BJ (cell line): ENCODE data around the gene QSER1. TPM values are rescaled to one million over a fixed set of nuclear protein-coding genes. Genes with fewer than 3 reads are reported as not detected.

Experiments
- CTCF ChIA-PET: fragments of 350-600 bp; formaldehyde crosslinking; extraction: SDS; loops from one replicate; lab custom pipeline; 2021; ENCODE audit warnings: antibody characterized with exemption, inconsistent platforms; lab: Yijun Ruan, JAX
- POLR2A ChIA-PET: fragments of 300-600 bp; sonication (Branson Sonifier 250); formaldehyde crosslinking; extraction: SDS; loops from one replicate; lab custom pipeline; 2021; ENCODE audit warnings: antibody characterized with exemption; lab: Charles Lee
- DNase-seq: peaks from one replicate; pipeline ENCODE4 v3.0.0-alpha.2; 2011; ENCODE audit warnings: low read depth
- H3K27me3 ChIP-seq: 2 replicates; pipeline ENCODE4 v1.6.0; 2011; ENCODE audit warnings: low read length; ENCODE audit not compliant: control insufficient read depth, insufficient read depth
- H3K36me3 ChIP-seq: 2 replicates; pipeline ENCODE4 v1.5.1; 2011; ENCODE audit warnings: low read length; ENCODE audit not compliant: control insufficient read depth, insufficient read depth
- H3K4me3 ChIP-seq: 2 replicates; pipeline ENCODE4 v1.5.1; 2011; ENCODE audit warnings: low read depth, mild to moderate bottlenecking, control low read depth, low read length
- CTCF ChIP-seq: IDR thresholded peaks from 2 replicates; pipeline ENCODE4 v1.5.1; 2011; ENCODE audit warnings: low read depth, mild to moderate bottlenecking, control low read depth, inconsistent platforms, low read length, moderate library complexity; ENCODE audit not compliant: insufficient read depth
- polyA minus RNA-seq: library from RNA; depleted of rRNA, polyadenylated mRNA; stranded (reverse); fragments of >200 nt; gene quantifications from 2 replicates; pipeline ENCODE4 v1.2.3, GENCODE V29; 2011; rRNA and poly(A)+ RNA removed
- polyA plus RNA-seq: library from polyadenylated mRNA; depleted of rRNA; stranded (reverse); fragments of >200 nt; gene quantifications from 2 replicates; pipeline ENCODE4 v1.2.3, GENCODE V29; 2011; rRNA removed

QSER1 gene
- 3.9 and 8.2 TPM in 2 replicates for polyA plus RNA-seq
- polyA minus RNA-seq: 12.3 and 13.4 TPM in 2 replicates

- peak within 1 kb of the TSS; percentile 72 for H3K4me3 ChIP-seq
- no peaks in the 10 kb centered on the region for H3K27me3 ChIP-seq
- DNase-seq: no peak
- POLR2A ChIA-PET: no interaction called here
- CTCF ChIA-PET: interaction anchor here (1.0 to 2.2 kb wide), 3 partner anchors 10 to 216 kb away, joined by 3 to 7 read pairs (median 5); no protein-coding TSS in a partner anchor
- H3K36me3 ChIP-seq: no peaks in the 10 kb centered on the region
- no peak for TF ChIP-seq CTCF
Observed at GRCh38 chr11:32892355-32893092, at the start of gene QSER1. Gene QSER1, plus strand, starts transcription at chr11:32892811. Its CDS starts 315 bp downstream, at chr11:32893126.

DNA sequence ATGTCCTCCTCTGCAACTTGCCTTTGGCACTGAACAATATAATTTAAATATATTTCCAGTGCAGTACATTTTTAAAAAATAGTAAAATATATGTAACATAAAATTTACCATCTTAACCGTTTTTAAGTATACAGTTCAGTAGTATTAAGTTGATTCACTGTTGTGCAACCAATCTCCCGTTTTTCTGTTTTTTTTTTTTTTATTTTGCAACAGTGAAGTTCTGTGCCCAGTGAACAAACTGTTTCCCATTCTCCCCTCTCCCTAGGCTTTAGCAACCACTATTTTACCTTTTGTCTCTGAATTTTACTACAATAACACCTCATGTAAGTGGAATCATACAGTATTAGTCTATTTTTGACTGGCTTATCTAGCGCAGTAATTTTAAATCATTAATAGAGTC is 49.1 kb upstream of the QSER1 start:
- ChIA-PET POLR2A (no interaction called here), CTCF (interaction anchor here (1.5 kb wide), 1 partner anchor 17 kb away, joined by 4 read pairs; no protein-coding TSS in a partner anchor)
- H3K27me3 ChIP-seq: no peaks in the 10 kb centered on the region
- TF ChIP-seq CTCF: no peak
- no peak overlapping the region for H3K4me3 ChIP-seq
- no peak for DNase-seq
- H3K36me3 ChIP-seq: no peaks in the 10 kb centered on the region

GRCh38 chr11:32847511-32847910 is 45.1 kb upstream of the QSER1 start:
- no peak for DNase-seq
- H3K4me3 ChIP-seq: no peak overlapping the region
- peaks cover 2% of the 10 kb centered on the region for H3K27me3 ChIP-seq
- H3K36me3 ChIP-seq: no peaks in the 10 kb centered on the region
- no peak for TF ChIP-seq CTCF
- ChIA-PET CTCF (no interaction called here), POLR2A (no interaction called here)

DNA sequence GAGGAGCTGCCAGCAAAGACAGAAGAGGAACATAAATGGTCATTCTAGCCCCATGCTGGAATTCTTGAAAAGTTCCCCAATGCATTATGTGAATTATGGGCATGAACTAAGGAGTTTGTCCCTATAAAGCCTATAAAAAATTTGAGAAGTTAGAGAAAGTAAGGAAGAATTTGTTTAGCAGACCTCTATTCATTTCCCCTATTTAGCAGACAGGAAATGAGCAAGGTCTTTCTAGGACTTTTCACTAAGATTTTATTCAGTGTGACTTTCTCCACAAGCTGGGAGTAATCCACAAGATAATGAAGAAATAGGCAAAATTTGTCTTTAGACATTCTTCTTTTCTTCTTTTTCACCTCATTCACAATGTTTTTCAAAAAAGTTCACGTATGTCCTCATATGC is 42.9 kb upstream of the QSER1 start:
- no peak overlapping the region for H3K4me3 ChIP-seq
- no peak for TF ChIP-seq CTCF
- ChIA-PET CTCF (no interaction called here), POLR2A (no interaction called here)
- peaks cover 2% of the 10 kb centered on the region for H3K27me3 ChIP-seq
- H3K36me3 ChIP-seq: no peaks in the 10 kb centered on the region
- DNase-seq: no peak

- CTCF ChIA-PET: no interaction called here
- POLR2A ChIA-PET: no interaction called here
- DNase-seq: no peak
- Histone ChIP-seq H3K36me3 (no peaks in the 10 kb centered on the region), H3K27me3 (peaks cover 2% of the 10 kb centered on the region), H3K4me3 (no peak overlapping the region)
- TF ChIP-seq CTCF: no peak
Observed at GRCh38 chr11:32851251-32851650, 41.4 kb upstream of the QSER1 start.
